GM23338 (cell line): ENCODE data around the gene ANO10. TPM values are rescaled to one million over a fixed set of nuclear protein-coding genes. Genes with fewer than 3 reads are reported as not detected.
A peak's percentile ranks its signal among the peaks of the same experiment; 100 is the strongest.

Source experiments
- ATAC-seq: fragments of 200-7000 bp; cut with Tn5 transposase; 3 replicates; pipeline ENCODE4 v1.9.1; 2020
- DNase-seq: peaks from one replicate; pipeline ENCODE4 v3.0.0-alpha.2; 2015; ENCODE audit warnings: low spot score
- H2AFZ ChIP-seq: fragments of 200-600 bp; sonication (generic); 2 replicates; pipeline ENCODE4 v1.8.0; 2016; ENCODE audit warnings: antibody characterized with exemption, mild to moderate bottlenecking, moderate library complexity
- H3F3A ChIP-seq: fragments of 200-600 bp; sonication (generic); replicated peaks from 2 replicates; pipeline ENCODE4 v1.8.0; 2017; ENCODE audit warnings: antibody characterized with exemption, mixed run types, low read depth
- H3K27ac ChIP-seq: fragments of 200-600 bp; sonication (generic); 2 replicates; pipeline ENCODE4 v1.6.1; 2016; ENCODE audit warnings: low read depth
- H3K27me3 ChIP-seq: fragments of 200-600 bp; sonication (generic); 2 replicates; pipeline ENCODE4 v1.8.0; 2016; ENCODE audit warnings: mild to moderate bottlenecking, mixed run types, moderate library complexity; ENCODE audit not compliant: insufficient read depth
- H3K36me3 ChIP-seq: fragments of 200-600 bp; sonication (generic); 2 replicates; pipeline ENCODE4 v1.8.0; 2016; ENCODE audit warnings: mild to moderate bottlenecking; ENCODE audit not compliant: insufficient read depth
- H3K4me1 ChIP-seq: fragments of 200-600 bp; sonication (generic); 2 replicates; pipeline ENCODE4 v1.8.0; 2016; ENCODE audit warnings: mild to moderate bottlenecking, moderate library complexity; ENCODE audit not compliant: insufficient read depth
- H3K4me2 ChIP-seq: fragments of 200-600 bp; sonication (generic); 2 replicates; pipeline ENCODE4 v1.7.1; 2017; ENCODE audit warnings: mixed run types
- H3K4me3 ChIP-seq: fragments of 200-600 bp; sonication (generic); 2 replicates; pipeline ENCODE4 v1.6.1; 2016; ENCODE audit warnings: mixed run types
- H3K79me2 ChIP-seq: fragments of 200-600 bp; sonication (generic); replicated peaks from 2 replicates; pipeline ENCODE4 v1.8.0; 2017; ENCODE audit warnings: mild to moderate bottlenecking; ENCODE audit not compliant: insufficient read depth
- H3K9me2 ChIP-seq: fragments of 200-600 bp; sonication (generic); 2 replicates; pipeline ENCODE4 v1.8.0; 2017; ENCODE audit not compliant: insufficient read depth
- H4K20me1 ChIP-seq: fragments of 200-600 bp; sonication (generic); replicated peaks from 2 replicates; pipeline ENCODE4 v1.8.0; 2017; ENCODE audit warnings: mild to moderate bottlenecking; ENCODE audit not compliant: insufficient read depth
- H3K27ac Mint-ChIP-seq: 2 replicates; pipeline ENCODE4 v1.8.0; 2020; ENCODE audit warnings: inconsistent platforms, mild to moderate bottlenecking, moderate library complexity, mixed read lengths
- H3K27me3 Mint-ChIP-seq: 3 replicates; pipeline ENCODE4 v1.8.0; 2022; ENCODE audit warnings: low read depth, mild to moderate bottlenecking, moderate library complexity, mixed read lengths, inconsistent platforms; ENCODE audit not compliant: insufficient read depth, poor library complexity
- H3K36me3 Mint-ChIP-seq: 3 replicates; pipeline ENCODE4 v1.8.0; 2021; ENCODE audit warnings: low read depth, mild to moderate bottlenecking, inconsistent platforms, moderate library complexity, mixed read lengths
- H3K4me1 Mint-ChIP-seq: 3 replicates; pipeline ENCODE4 v1.8.0; 2020; ENCODE audit warnings: mild to moderate bottlenecking, inconsistent platforms, mixed read lengths
- H3K4me3 Mint-ChIP-seq: 3 replicates; pipeline ENCODE4 v1.8.0; 2021; ENCODE audit warnings: moderate library complexity, mild to moderate bottlenecking, inconsistent platforms, mixed read lengths
- H3K9me3 Mint-ChIP-seq: 3 replicates; pipeline ENCODE4 v1.8.0; 2020; ENCODE audit warnings: moderate library complexity, mild to moderate bottlenecking, inconsistent platforms, mixed read lengths
- CREB1 ChIP-seq: fragments of 250-450 bp; sonication (Bioruptor Pico); IDR thresholded peaks from 2 replicates; pipeline ENCODE4 v1.5.0; 2020; ENCODE audit warnings: low read depth, mild to moderate bottlenecking, moderate library complexity
- CTCF ChIP-seq, 2 experiments: fragments of 200-600 bp in 1 of 2; sonication (generic) in 1 of 2; conservative IDR thresholded peaks; 2 replicates each; pipeline versions ENCODE4 v1.5.1 to v1.6.1; 2016 to 2017; ENCODE audit warnings: antibody characterized with exemption in 2 of 2, low read depth in 2 of 2, mild to moderate bottlenecking in 2 of 2, moderate library complexity in 1 of 2
- EZH2 ChIP-seq: fragments of 200-600 bp; sonication (generic); IDR thresholded peaks from one replicate; pipeline ENCODE4 v1.8.0; 2017; ENCODE audit warnings: antibody characterized with exemption, mild to moderate bottlenecking, low read depth; ENCODE audit not compliant: unreplicated experiment
- EZH2phosphoT487 ChIP-seq: fragments of 200-600 bp; sonication (generic); IDR thresholded peaks from one replicate; pipeline ENCODE4 v1.8.1; 2018; ENCODE audit warnings: antibody characterized with exemption; ENCODE audit not compliant: unreplicated experiment
- JUNB ChIP-seq: IDR thresholded peaks from one replicate; pipeline ENCODE4 v1.6.1; 2016; ENCODE audit warnings: antibody characterized with exemption; ENCODE audit not compliant: unreplicated experiment
- NANOG ChIP-seq: IDR thresholded peaks from 2 replicates; pipeline ENCODE4 v1.6.1; 2016; ENCODE audit warnings: antibody characterized with exemption, borderline replicate concordance
- POLR2AphosphoS5 ChIP-seq: IDR thresholded peaks from 2 replicates; pipeline ENCODE4 v1.6.1; 2016; ENCODE audit warnings: antibody characterized with exemption, low read depth
- STAT1 ChIP-seq: IDR thresholded peaks from one replicate; pipeline ENCODE4 v1.6.1; 2016; ENCODE audit warnings: antibody characterized with exemption; ENCODE audit not compliant: unreplicated experiment
- ZNF331 ChIP-seq: fragments of 250-450 bp; sonication (Bioruptor Pico); IDR thresholded peaks from 2 replicates; pipeline ENCODE4 v1.5.0; 2020; ENCODE audit warnings: low read depth, mild to moderate bottlenecking, moderate library complexity
- ZNF462 ChIP-seq: fragments of 250-450 bp; sonication (Bioruptor Pico); IDR thresholded peaks from 2 replicates; pipeline ENCODE4 v1.5.0; 2020; ENCODE audit warnings: mild to moderate bottlenecking, moderate library complexity
- long read RNA-seq: library from polyadenylated mRNA; unstranded; transcript quantifications from one replicate; pipeline ENCODE4 v2.0.0, GENCODE V29; 2020; ENCODE audit not compliant: unreplicated experiment
- polyA plus RNA-seq: library from polyadenylated mRNA; unstranded; fragments of >200 nt; fragmentation: Nextera tagmentation; extraction: Ambion mirVana; gene quantifications from 2 replicates; pipeline ENCODE4 v1.2.1, GENCODE V29; 2016
- total RNA-seq: library from RNA; depleted of rRNA; stranded (reverse); fragments of >200 nt; shearing (Covaris generic); gene quantifications from 2 replicates; pipeline ENCODE4 v1.2.3, GENCODE V29; 2014; rRNA removed

Gene ANO10
- 34.6 and 48.1 TPM in 2 replicates for total RNA-seq
- polyA plus RNA-seq = 20.6 and 29.2 TPM in 2 replicates
- long read RNA-seq, transcript ANO10-201 (13 exons, 3,212 nt) = major isoform, 16 of 32 reads
- long read RNA-seq, partial matches to known transcripts = 0 of 32 reads
- long read RNA-seq, other reads (novel, unspliced or antisense) = 15 of 32 reads

DNA sequence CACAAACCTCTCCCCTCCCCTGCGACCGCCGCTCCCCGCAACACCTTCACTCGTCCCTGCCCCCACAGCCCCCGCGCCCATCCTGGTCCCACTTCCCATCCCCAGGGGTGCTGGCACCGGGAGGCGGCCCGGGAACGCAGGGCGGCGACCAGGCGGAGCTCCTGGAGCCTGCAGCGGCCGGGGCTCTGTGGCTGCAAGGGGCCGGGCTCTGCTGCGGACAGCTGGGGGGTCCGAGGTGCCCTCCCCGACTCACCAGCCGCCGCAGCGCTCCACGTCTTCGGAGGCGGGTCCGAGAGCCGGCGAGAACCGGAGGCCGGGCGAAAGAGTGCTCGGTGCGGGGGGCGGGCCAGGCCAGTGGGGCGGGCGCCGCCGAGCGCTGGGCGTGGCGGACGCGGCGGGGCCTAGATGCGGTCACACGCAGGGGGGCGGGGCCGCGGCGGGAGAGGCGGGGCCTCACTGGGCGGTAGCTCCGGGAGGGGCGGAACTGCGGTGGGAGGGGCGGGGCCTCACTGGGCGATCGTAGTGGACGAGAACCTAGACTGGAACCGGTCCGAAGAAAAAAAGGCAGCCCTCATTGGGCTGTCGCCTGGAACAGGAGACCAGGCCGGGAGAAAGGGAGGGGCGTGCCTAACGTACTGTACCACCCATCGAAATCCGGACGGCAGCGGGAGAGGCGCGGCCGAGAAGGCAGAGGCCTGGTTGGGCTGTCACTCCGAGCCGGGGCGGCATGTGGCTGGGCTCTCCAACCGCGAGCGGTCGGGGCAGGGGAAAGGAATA lies at the start of gene ANO10:
ANO10 (minus strand) TSS at position 356 of the 777 bp plus-strand sequence. CDS start 16,159 bp downstream, outside the sequence.
- H3F3A ChIP-seq = peaks cover 11% of the 10 kb centered on the region; the same call in 1 of the 2 replicates
- TF ChIP-seq STAT1 (no peak), CTCF (conservative IDR thresholded peaks at IDR 0.05; ENCODE audit: low read depth in 2 of 2) (no peak), JUNB (no peak), EZH2 (no peak), ZNF331 (CRISPR knock-in tag) (no peak), POLR2AphosphoS5 (peak; percentile 76), NANOG (no peak), CREB1 (CRISPR knock-in tag) (0 out of 2 replicates have a peak, but pooled peaks have one; percentile 2)
- Mint-ChIP-seq H3K4me1 (peaks cover 26% of the 10 kb centered on the region), H3K27ac (peak within 1 kb of the TSS; percentile 96), H3K27me3 (peaks cover 13% of the 10 kb centered on the region), H3K4me3 (peak within 1 kb of the TSS; percentile 96), H3K9me3 (no peaks in the 10 kb centered on the region; the same call in 2 of the 3 replicates), H3K36me3 (no peaks in the 10 kb centered on the region; the same call in 2 of the 3 replicates)
- H3K9me2 ChIP-seq = no peaks in the 10 kb centered on the region; the same call in 1 of the 2 replicates
- peak within 1 kb of the TSS; percentile 97 for H3K27ac ChIP-seq
- H3K4me3 ChIP-seq = peak within 1 kb of the TSS; percentile 95
- H4K20me1 ChIP-seq = no peaks in the 10 kb centered on the region; the same call in 1 of the 2 replicates
- H3K36me3 ChIP-seq = no peaks in the 10 kb centered on the region
- H3K79me2 ChIP-seq = peaks cover 37% of the 10 kb centered on the region
- H3K27me3 ChIP-seq = no peaks in the 10 kb centered on the region
- peak within 1 kb of the TSS; percentile 80 for H3K4me2 ChIP-seq
- DNase-seq = peak; percentile 99
- H2AFZ ChIP-seq = peak within 1 kb of the TSS; percentile 91
- H3K4me1 ChIP-seq = no peaks in the 10 kb centered on the region
- peak; percentile 94 for ATAC-seq

DNA sequence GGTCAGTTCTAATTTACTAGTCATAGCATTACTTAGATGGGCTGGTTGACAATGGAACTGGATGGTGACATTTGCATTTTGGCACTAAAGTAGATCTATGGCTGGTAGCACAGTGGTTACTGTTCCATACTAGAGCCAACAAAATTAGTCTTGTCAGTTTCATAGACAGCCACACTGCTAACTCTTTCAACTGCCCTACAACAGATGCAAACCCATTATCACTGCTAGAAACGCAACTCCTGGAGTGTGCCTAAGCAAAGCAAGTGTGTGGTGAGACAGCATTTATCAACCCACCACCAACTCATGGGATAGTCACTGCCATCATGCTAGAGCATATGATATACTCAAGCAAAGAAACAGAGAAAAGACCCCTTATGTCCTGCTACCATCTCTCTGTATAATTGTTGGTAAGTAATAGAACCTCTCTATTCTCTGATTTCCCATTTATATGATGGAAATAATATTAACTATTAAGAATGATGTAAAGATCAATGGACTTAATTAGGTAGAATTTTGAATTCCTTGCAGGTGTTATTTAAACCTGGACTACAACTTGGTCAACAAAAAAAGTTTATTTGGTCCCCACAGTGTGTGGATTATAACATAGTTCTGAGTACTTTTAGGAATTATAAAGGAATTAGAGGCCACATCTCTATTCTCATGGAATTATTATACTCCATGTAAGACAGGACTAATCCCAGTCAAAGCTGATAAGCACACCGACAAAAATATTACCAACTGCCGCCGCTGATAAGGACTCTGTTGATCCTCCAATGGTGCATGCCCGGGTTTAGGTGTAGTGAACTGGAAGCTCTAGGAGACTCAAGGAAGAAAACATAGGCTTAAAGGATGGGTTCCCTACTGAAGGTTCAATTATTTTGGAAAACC lies 49.1 kb upstream of the ANO10 start:
- H3K4me1 Mint-ChIP-seq = no peaks in the 10 kb centered on the region; the same call in 2 of the 3 replicates
- no peak for TF ChIP-seq JUNB
- no peak for TF ChIP-seq STAT1
- TF ChIP-seq EZH2phosphoT487 = no peak
- TF ChIP-seq ZNF331 (CRISPR knock-in tag) = no peak
- no peak for TF ChIP-seq ZNF462 (CRISPR knock-in tag)

More for the DNA sequence above, 49.1 kb upstream of the ANO10 start:
- H3K27me3 ChIP-seq = no peaks in the 10 kb centered on the region
- Mint-ChIP-seq H3K4me3 (no peak overlapping the region), H3K27ac (no peak overlapping the region), H3K27me3 (no peaks in the 10 kb centered on the region), H3K36me3 (no peaks in the 10 kb centered on the region), H3K9me3 (no peaks in the 10 kb centered on the region; the same call in 2 of the 3 replicates)
- ATAC-seq = no peak
- no peak overlapping the region for H3K4me2 ChIP-seq
- no peaks in the 10 kb centered on the region for H4K20me1 ChIP-seq
- H3K36me3 ChIP-seq = no peaks in the 10 kb centered on the region
- H3K4me3 ChIP-seq = no peak overlapping the region
- H3K27ac ChIP-seq = no peak overlapping the region
- no peaks in the 10 kb centered on the region for H3F3A ChIP-seq
- H3K4me1 ChIP-seq = no peaks in the 10 kb centered on the region
- no peaks in the 10 kb centered on the region for H3K9me2 ChIP-seq
- H3K79me2 ChIP-seq = no peaks in the 10 kb centered on the region
- DNase-seq = no peak
- no peak overlapping the region for H2AFZ ChIP-seq
